Skeletal muscle cell (primary cell): ENCODE measurements around the gene MYL6.
"Not testable (repeated sequence)": the region's sequence is repeated elsewhere in the genome, so short reads cannot be mapped to it uniquely, and the experiment has no call there.

Source experiments
- DNase-seq: peaks from one replicate; pipeline ENCODE4 v3.0.0-alpha.2; 2010; ENCODE audit warnings: low read depth
- H3K4me3 ChIP-seq: 2 replicates; pipeline ENCODE4 v1.5.1; 2011; ENCODE audit warnings: low read depth, mild to moderate bottlenecking, control low read depth, low read length, moderate library complexity

The MYL6 gene

DNA sequence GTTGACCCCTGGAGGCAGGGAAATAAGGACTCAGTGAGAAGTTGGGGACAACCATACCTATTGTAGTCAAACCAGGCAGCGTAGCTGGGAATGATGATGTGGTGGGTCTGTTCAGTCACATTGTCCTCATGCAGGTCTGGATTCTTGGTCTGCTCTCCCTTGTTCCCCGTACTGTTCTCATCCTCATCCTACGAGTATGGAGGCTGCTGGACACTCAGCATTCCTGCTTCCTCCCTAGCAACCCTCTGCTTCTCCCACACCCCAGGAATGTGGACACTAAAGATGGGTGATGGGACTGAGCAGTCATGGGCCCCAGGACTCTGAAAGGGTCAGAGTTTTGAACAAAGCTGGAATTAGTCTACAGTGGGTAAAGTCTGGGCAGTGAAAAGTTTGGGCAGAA, 20.2 kb downstream of the MYL6 start:
- DNase-seq, result no peak
- H3K4me3 ChIP-seq, result no peak overlapping the region

DNA sequence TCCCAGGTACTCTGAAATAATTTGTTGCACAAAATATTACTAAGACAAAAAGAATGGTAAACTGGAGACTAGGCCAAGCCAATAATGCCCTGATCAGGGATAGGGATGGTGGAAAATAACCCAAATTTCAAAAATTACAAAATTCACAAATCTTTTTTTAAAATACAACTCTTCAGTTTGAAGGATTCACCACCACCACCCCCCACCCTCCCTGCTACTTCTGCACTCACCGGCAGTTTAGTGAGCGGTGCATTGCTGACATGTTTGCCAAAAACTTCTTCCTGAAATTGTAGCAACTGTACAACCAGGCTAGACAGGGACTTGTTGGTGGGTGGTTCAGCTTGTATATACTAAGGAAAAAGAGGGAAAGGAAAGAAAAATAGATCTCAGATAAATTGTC, 28.8 kb downstream of the MYL6 start:
- no peak for DNase-seq
- H3K4me3 ChIP-seq, result no peak overlapping the region

DNA sequence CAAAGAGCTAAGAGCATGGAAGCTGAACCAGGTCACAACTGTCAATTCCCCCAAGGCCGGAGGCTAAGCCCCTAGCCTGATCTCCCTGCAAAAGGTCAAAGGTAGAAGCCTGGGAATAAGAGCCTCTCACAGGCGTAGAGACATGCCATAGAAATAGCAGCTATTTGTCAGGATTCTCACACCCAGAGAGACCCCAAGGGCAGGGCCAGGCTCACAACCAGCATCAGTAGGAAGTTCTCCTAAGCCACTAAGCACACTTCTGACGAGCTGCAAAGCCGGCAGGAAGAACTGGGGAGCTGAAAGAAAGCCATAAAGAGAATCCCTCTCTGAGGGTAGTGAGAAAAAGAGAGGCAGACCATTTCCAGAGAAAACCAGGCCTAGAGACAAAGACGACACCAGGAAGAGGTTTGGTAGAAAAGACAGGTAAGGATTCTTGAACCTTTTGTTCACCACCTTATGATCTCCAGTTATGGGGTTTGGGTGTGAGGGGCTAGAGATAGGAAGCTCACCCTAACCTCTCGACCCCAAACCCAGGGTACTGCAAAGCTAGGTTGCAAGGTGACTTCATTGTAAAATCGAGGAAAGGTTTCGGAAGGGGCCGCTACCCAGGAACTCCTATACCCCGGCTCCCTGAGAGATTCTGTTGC, 30.1 kb downstream of the MYL6 start:
- DNase-seq, result no peak
- H3K4me3 ChIP-seq, result peak overlapping the region; percentile 84

- H3K4me3 ChIP-seq, result peak overlapping the region; percentile 84
- DNase-seq, result no peak
Observed at GRCh38 chr12:56188778-56189098, 30.6 kb downstream of the MYL6 start.

- DNase-seq, result peak; percentile 47
- peak within 1 kb of the TSS; percentile 93 for H3K4me3 ChIP-seq
Observed at GRCh38 chr12:56189099-56189917, 31.1 kb downstream of the MYL6 start, which contains the start of gene SMARCC2. Gene SMARCC2, minus strand, starts transcription at chr12:56189483. Its CDS starts 22 bp downstream, at chr12:56189461.

DNA sequence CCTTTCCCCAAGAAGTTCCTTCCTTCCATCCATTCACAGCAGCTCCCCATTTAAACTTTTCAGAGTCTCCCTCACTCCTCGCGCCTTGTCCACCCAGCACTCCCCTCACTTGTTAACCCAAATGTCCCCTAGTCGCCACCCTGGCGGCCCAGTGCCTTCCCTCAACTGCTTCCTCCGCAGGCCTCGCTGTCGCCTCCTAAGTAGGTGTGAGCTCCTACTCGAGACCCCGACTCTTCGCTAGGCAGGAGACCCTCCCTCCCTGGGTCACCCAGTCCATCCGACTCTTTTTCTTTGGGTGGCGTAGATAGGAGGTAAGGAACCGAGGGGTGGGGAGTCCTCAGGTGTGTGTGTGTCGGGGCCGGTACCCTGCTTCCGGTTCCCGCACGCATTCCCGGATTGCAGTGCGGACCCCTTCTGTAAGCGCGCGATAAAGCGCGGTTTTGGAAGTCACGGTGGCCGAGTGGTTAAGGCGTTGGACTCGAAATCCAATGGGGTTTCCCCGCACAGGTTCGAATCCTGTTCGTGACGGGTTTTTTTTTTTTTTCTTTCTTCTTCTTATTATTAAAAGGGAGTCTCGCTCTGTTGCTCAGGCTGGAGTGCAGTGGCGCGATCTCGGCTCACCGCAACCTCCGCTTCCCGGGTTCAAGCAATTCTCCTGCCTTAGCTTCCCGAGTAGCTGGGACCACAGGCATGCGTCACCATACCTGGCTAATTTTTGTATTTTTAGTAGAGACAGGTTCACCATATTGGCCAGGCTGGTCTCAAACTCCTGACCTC, 31.9 kb downstream of the MYL6 start:
- H3K4me3 ChIP-seq, result peak overlapping the region; percentile 93
- peak; percentile 36 for DNase-seq

DNA sequence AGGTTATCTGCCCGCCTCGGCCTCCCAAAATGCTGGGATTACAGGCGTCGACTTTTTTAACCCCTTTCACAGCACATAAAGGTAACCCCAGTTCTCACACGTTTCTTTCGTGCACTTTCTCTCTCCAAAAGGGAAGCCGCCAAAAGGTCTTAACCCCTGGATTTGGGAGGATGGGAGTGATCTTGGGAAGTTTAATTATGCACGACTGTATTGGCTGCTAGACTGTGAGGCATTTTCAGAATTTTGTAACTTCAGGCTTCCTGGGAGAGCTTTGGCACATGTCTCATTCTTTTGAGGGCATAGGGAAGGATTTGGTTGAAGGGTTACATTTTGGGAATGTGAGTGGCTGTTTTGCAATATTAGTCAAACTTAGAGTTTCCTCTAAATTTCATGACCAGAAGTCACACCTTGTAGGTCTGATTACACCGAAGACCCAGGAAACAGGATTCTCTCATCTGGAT, 32.6 kb downstream of the MYL6 start:
- peak overlapping the region; percentile 93 for H3K4me3 ChIP-seq
- DNase-seq, result no peak

DNA sequence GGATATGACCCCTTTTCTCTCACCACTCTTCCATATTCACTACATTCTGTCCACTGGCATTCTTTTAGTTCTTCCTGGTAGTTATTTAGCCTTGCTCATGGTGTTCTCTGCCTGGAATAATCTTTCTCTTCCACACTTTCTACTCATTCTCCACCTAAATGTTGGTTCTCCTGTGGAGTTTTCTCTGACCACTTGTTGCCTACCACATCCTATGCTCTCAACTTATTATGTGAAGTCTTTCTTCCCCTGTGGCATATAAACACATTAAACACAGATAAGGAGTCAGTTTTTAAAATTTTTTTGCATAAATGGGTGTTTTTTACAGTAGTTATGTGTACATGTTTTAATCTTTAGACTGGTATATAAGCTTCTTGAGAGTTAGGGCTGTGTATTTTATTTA, 34.4 kb downstream of the MYL6 start:
- H3K4me3 ChIP-seq, result no peak overlapping the region
- DNase-seq, result no peak

- H3K4me3 ChIP-seq, result no peak overlapping the region
- peak; percentile 37 for DNase-seq
Observed at GRCh38 chr12:56193025-56193578, 34.9 kb downstream of the MYL6 start.

GRCh38 chr12:56196818-56197550, 38.8 kb downstream of the MYL6 start:
- H3K4me3 ChIP-seq, DNase-seq: not testable (repeated sequence)

- no peak for DNase-seq
- no peak overlapping the region for H3K4me3 ChIP-seq
Observed at GRCh38 chr12:56197921-56198635, 39.9 kb downstream of the MYL6 start.

- no peak overlapping the region for H3K4me3 ChIP-seq
- no peak for DNase-seq
Observed at GRCh38 chr12:56198836-56199235, 40.7 kb downstream of the MYL6 start.

GRCh38 chr12:56202366-56202765, 44.2 kb downstream of the MYL6 start:
- DNase-seq, result no peak
- no peak overlapping the region for H3K4me3 ChIP-seq

GRCh38 chr12:56202838-56203237, 44.7 kb downstream of the MYL6 start:
- no peak for DNase-seq

GRCh38 chr12:56204275-56204674, 46.1 kb downstream of the MYL6 start:
- no peak overlapping the region for H3K4me3 ChIP-seq

More at GRCh38 chr12:56202838-56203237, 44.7 kb downstream of the MYL6 start:
- no peak overlapping the region for H3K4me3 ChIP-seq

GRCh38 chr12:56205445-56205844, 47.3 kb downstream of the MYL6 start:
- H3K4me3 ChIP-seq, result no peak overlapping the region
- DNase-seq, result no peak

More at GRCh38 chr12:56204275-56204674, 46.1 kb downstream of the MYL6 start:
- no peak for DNase-seq

DNA sequence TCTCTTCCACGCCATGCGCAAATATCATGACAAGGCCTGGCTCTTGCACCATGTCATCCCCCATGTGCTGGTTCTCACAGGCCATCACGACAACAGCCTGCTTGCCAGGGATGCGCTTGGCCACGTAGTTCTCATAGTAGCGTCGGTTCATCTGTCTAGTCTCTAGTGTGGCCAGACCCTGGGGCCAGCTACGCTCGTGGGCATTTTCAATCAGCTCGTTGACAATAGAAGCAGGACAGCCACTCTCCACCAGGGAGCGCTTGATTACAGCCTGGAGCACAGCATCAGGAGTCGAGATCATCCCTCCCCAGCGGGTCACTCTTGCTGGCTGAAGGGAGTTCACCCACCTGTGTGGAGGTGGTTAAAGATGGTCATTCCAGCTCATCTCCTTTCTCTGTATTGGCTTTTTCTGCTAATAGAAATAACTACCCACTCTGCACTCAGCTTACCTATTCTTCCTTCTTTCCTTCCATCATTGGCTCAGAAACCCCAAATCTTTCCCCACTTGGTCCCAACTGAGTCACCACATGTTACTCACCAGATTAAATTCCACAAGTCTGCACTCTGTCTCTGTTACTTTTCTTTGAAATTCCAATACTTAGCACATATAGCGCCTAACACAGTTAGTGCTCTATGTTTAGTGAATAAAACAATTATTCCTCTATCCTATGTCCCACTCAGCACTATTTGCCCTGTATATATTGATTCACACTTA, 48.5 kb downstream of the MYL6 start:
- DNase-seq, result no peak
- no peak overlapping the region for H3K4me3 ChIP-seq

GRCh38 chr12:56208006-56208405, 49.8 kb downstream of the MYL6 start:
- no peak for DNase-seq
- H3K4me3 ChIP-seq, result no peak overlapping the region
